Thoracic aorta (tissue), 2 donors: ENCODE measurements around the gene TANGO2. TPM values are rescaled to one million over a fixed set of nuclear protein-coding genes. Genes with fewer than 3 reads are reported as not detected.

Experiments used
- ATAC-seq: fragments of 150-250 bp; one replicate; pipeline ENCODE4 v1.8.0; 2017; ENCODE audit warnings: low read depth; ENCODE audit not compliant: insufficient number of reproducible peaks, low FRiP score
- DNase-seq: peaks from one replicate; pipeline ENCODE4 v3.0.0-alpha.2; 2020; ENCODE audit warnings: low spot score
- H3K27ac ChIP-seq, 2 donors: fragments of 200-600 bp; sonication (generic); 1 replicate in 1 of 2; 2 replicates in 1 of 2; pipeline ENCODE4 v1.5.1; 2016; ENCODE audit warnings: mild to moderate bottlenecking in 2 of 2, moderate library complexity in 2 of 2
- H3K27me3 ChIP-seq: fragments of 200-600 bp; sonication (generic); replicated peaks from 2 replicates; pipeline ENCODE4 v1.6.0; 2016; ENCODE audit warnings: mild to moderate bottlenecking; ENCODE audit not compliant: insufficient read depth
- H3K36me3 ChIP-seq: fragments of 200-600 bp; sonication (generic); one replicate; pipeline ENCODE4 v1.5.1; 2016
- H3K4me1 ChIP-seq, 2 donors: fragments of 200-600 bp; sonication (generic); 1 replicate in 1 of 2; 2 replicates in 1 of 2; pipeline versions ENCODE4 v1.5.1 to v1.6.0; 2016; ENCODE audit warnings: low read depth in 2 of 2, mild to moderate bottlenecking in 1 of 2; ENCODE audit not compliant: control insufficient read depth in 1 of 2
- H3K4me3 ChIP-seq: fragments of 200-600 bp; sonication (generic); 2 replicates; pipeline ENCODE4 v1.5.1; 2016; ENCODE audit warnings: mild to moderate bottlenecking
- H3K9me3 ChIP-seq: fragments of 200-600 bp; sonication (generic); 2 replicates; pipeline ENCODE4 v1.5.1; 2016
- CTCF ChIP-seq: fragments of 200-600 bp; sonication (generic); IDR thresholded peaks from one replicate; pipeline ENCODE4 v1.5.1; 2019; ENCODE audit warnings: antibody characterized with exemption
- total RNA-seq, 2 donors: library from RNA; depleted of rRNA; stranded (reverse); fragments of >200 nt; gene quantifications; one replicate each; pipeline versions ENCODE4 v1.1.0 to v1.2.3, GENCODE V29; 2016

Gene TANGO2
- total RNA-seq, 2 donors from 2014 or later = 48.7 to 109 TPM

GRCh38 chr22:20110359-20110985 is 89.6 kb downstream of the TANGO2 start:
- Histone ChIP-seq H3K27me3 (no peaks in the 10 kb centered on the region), H3K4me3 (no peak overlapping the region), H3K4me1 (peaks cover 0 to 4% of the 10 kb centered on the region in 2 donors), H3K9me3 (no peaks in the 10 kb centered on the region), H3K27ac (no peak overlapping the region), H3K36me3 (peaks cover 69% of the 10 kb centered on the region)
- DNase-seq = no peak
- no peak for TF ChIP-seq CTCF
- ATAC-seq = no peak

DNA sequence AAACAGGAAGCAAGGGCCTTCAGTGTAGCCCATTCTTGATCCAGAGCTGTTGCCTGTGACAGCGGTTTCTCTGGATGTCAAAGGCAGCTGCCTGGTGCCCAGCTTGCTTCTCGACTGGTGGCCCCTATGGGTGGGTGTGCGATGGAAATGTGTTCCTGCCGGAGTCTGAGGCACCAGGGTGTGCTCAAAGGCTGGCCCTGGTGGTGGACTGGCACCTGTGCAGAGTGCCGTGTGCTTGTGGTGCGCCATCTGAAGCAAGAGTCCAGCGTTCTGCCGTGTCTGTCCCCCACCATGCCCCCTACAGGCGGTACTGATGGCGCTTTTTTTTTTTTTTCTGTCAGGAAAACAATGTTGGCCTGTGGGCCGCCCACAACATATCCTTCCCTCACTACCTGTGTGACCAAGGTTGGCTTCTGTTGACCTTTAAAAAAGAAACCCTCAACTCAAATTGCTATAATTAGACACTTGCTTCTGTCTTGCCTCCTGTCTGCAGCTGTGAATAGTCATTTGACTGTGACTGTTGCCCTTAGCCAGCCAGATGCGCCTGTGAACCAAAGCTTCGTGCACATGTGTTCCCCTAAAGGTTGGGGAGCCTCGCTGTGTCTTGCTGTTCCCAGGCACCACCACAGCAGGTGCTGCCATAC is 90.3 kb downstream of the TANGO2 start:
- ATAC-seq (no peak), DNase-seq (no peak)
- Histone ChIP-seq H3K27ac (no peak overlapping the region), H3K4me1 (peaks cover 5 to 11% of the 10 kb centered on the region in 2 donors), H3K4me3 (no peak overlapping the region), H3K27me3 (no peaks in the 10 kb centered on the region), H3K9me3 (no peaks in the 10 kb centered on the region), H3K36me3 (peaks cover 63% of the 10 kb centered on the region)
- TF ChIP-seq CTCF = no peak

DNA sequence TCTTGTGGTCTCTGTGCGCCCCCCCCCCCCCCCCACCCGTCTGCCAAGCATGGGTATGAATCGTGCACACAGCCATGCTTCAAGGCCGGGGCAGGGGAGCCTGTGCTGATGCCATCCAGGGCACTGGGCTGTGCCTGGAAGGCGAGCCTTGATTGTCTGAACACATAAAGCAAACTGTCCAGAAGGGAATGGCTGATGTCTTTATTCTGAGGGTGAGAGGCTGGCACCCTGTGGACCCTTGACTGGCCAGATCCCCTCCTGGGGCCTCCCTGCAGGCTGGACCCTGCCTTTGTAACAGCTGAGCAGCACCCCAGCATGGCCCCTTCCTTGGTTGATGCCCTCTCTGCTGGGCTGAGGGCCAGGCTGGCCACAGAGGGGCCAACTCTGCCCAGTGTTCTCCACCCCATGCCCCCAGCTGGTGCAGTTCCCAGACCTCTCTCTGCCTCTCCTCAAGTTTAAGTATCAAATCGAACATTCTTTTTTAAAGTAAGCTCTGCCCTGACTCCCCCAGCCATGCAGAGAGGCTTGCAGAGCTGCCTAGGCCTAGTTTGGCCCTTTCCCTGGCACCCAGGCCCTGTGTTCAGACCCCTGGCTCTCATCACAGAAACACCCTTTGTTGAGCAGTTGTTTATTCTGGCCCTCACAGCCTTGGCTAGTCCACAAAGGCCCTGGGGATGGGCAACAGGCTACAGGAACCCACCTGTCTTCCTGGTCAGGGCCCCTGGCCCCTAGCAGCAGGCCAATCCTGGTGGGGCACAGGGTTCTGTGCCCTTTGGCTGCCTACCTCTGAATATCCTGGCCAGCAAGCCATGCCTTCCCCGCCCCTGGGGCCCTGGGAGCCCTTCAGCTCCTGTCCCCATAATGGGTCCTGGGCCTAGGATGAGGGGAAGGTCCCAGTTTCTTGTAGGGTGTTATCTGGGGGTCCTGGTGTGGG is 91.0 kb downstream of the TANGO2 start:
- Histone ChIP-seq H3K27me3 (no peaks in the 10 kb centered on the region), H3K36me3 (peaks cover 55% of the 10 kb centered on the region), H3K4me1 (peaks cover 9 to 15% of the 10 kb centered on the region in 2 donors), H3K9me3 (no peaks in the 10 kb centered on the region), H3K4me3 (no peak overlapping the region), H3K27ac (no peak overlapping the region)
- no peak for TF ChIP-seq CTCF
- DNase-seq (no peak), ATAC-seq (no peak)

DNA sequence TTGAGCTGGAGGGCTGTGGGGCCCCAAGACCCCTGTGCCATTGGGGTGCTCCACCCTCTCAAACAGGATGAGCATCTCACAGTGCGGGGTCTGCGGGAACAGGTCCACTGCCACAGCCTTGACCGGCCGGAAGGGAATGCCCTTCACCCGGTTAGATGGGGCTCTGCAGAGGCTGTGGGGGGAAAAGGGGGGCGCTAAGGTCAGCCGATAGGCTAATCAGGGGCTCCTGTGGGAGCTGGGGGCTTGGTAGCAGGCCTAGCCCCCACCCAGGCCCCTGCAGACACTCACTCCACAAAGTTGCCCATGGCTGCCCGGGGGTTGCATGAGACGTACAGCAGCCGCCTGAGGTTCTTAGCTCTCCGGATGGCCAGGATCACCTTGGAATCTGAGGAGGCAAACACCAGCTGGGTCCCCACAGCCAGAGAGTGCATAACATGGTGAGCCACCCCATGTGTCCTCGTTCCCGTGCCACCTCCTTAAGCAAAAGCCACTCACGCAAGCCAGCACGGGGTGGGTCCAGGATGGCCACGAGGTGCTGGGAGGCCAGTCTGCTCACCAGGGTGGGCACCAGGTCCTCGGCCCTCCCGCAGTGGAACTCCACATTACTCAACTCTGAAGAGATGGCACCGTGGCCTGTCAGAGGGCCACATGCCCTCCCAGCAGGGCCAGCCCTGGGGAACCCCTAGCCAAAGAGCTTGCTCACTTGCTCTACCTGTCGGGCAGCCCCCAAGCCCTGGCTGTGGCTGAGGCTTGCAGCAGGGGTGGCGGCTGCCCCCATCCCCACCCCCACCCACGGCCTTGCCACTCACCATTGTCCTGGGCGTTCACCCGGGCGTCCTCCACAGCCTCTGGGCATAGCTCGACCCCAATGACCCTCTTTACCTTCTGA is 92.0 kb downstream of the TANGO2 start:
- no peak for DNase-seq
- Histone ChIP-seq H3K36me3 (peaks cover 47% of the 10 kb centered on the region), H3K4me1 (peaks cover 9 to 16% of the 10 kb centered on the region in 2 donors), H3K9me3 (no peaks in the 10 kb centered on the region), H3K27ac (no peak overlapping the region), H3K4me3 (no peak overlapping the region), H3K27me3 (no peaks in the 10 kb centered on the region)
- TF ChIP-seq CTCF = no peak
- ATAC-seq = no peak
